HG02943 (cell line): Measurements from ENCODE around the gene PERCC1.
"Not testable (repeated sequence)": the region's sequence is repeated elsewhere in the genome, so short reads cannot be mapped to it uniquely, and the experiment has no call there.

ENCODE experiments used
- ATAC-seq: cut with Tn5 transposase; IDR thresholded peaks from one replicate; pipeline ENCODE4 v1.9.1; 2021; ENCODE audit warnings: mild to moderate bottlenecking, low read depth, moderate library complexity; ENCODE audit not compliant: unreplicated experiment

The PERCC1 gene

GRCh38 chr16:1464196-1464893, 33.5 kb downstream of the PERCC1 start:
- no peak for ATAC-seq

GRCh38 chr16:1464894-1465566, 34.2 kb downstream of the PERCC1 start:
- ATAC-seq = no peak

GRCh38 chr16:1465567-1465915, 34.7 kb downstream of the PERCC1 start:
- no peak for ATAC-seq

GRCh38 chr16:1466054-1466453, 35.2 kb downstream of the PERCC1 start:
- no peak for ATAC-seq

- no peak for ATAC-seq
Observed at GRCh38 chr16:1466968-1467521, 36.2 kb downstream of the PERCC1 start.

GRCh38 chr16:1468426-1468810, 37.5 kb downstream of the PERCC1 start:
- no peak for ATAC-seq

GRCh38 chr16:1469141-1469540, 38.3 kb downstream of the PERCC1 start:
- not testable (repeated sequence) for ATAC-seq

GRCh38 chr16:1469693-1470201, 38.9 kb downstream of the PERCC1 start:
- no peak for ATAC-seq

- ATAC-seq = no peak
Observed at GRCh38 chr16:1470481-1471251, 39.8 kb downstream of the PERCC1 start.

GRCh38 chr16:1471569-1472194, 40.8 kb downstream of the PERCC1 start:
- ATAC-seq = no peak

GRCh38 chr16:1472974-1473373, 42.1 kb downstream of the PERCC1 start:
- ATAC-seq = no peak

GRCh38 chr16:1474082-1474795, 43.4 kb downstream of the PERCC1 start:
- no peak for ATAC-seq

GRCh38 chr16:1474796-1475551, 44.1 kb downstream of the PERCC1 start, which contains the start of gene CLCN7:
Gene CLCN7 (minus strand): TSS chr16:1475028. CDS start chr16:1474974, 54 bp downstream.
- ATAC-seq = peak; percentile 66

GRCh38 chr16:1475552-1476114, 44.8 kb downstream of the PERCC1 start:
- ATAC-seq = no peak

- ATAC-seq = no peak
Observed at GRCh38 chr16:1477033-1477432, 46.2 kb downstream of the PERCC1 start.

- ATAC-seq = not testable (repeated sequence)
Observed at GRCh38 chr16:1478937-1479336, 48.1 kb downstream of the PERCC1 start.

- no peak for ATAC-seq
Observed at GRCh38 chr16:1481906-1482835, 51.3 kb downstream of the PERCC1 start.
